ENCODE measurements around the gene ZNF655.
"Not testable (repeated sequence)": the region's sequence is repeated elsewhere in the genome, so short reads cannot be mapped to it uniquely, and the experiment has no call there.

The ZNF655 gene

DNA sequence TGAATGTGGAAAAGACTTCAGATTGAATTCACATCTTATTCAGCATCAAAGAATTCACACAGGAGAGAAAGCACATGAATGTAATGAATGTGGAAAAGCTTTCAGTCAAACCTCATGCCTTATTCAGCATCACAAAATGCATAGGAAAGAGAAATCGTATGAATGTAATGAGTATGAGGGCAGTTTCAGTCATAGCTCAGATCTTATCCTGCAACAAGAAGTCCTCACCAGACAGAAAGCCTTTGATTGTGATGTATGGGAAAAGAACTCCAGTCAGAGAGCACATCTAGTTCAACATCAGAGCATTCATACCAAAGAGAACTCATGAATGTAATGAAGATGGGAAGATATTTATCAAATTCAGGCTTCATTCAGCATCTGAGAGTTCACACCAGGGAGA lies 14.8 kb downstream of the ZNF655 start:
- Histone ChIP-seq H3K27me3 (no peaks in the 10 kb centered on the region), H3K4me1 (no peaks in the 10 kb centered on the region), H3K4me3 (no peak overlapping the region), H3K27ac (no peak overlapping the region), H3K9me3 (no peaks in the 10 kb centered on the region), H3K36me3 (peaks cover 34 to 52% (median 46%) of the 10 kb centered on the region in 3 donors)
- TF ChIP-seq CTCF (IDR thresholded peaks at IDR 0.05) = no peak
- intact Hi-C loops (cut with DNase I; ENCODE audit: low total_unique reads) = no loop called here
- no peak for DNase-seq

DNA sequence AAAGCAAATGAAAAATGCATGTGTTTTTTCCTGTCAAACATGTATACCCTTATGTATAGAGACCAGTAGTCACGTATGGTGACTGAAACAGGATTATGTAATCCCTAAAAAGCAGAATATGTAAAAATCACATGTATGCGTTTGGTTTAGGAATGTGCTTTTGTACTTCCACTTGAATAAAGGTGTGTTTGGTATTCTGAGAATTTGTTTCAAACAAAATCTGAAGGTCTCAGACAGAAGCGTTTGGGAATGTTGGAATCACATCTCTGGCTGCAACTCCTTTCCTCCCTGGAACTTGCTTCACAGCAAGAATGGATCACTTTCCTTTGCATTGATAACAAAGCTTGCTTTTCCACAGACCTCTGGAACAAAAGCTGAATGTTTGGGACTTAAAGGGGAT lies 17.8 kb downstream of the ZNF655 start:
- peaks cover 0 to 11% (median 4%) of the 10 kb centered on the region in 4 donors for H3K4me1 ChIP-seq
- intact Hi-C loops (cut with DNase I; ENCODE audit: low total_unique reads) = no loop called here
- no peak for DNase-seq
- no peaks in the 10 kb centered on the region for H3K9me3 ChIP-seq
- H3K4me3 ChIP-seq = no peak overlapping the region
- no peak for TF ChIP-seq CTCF (IDR thresholded peaks at IDR 0.05)
- H3K36me3 ChIP-seq = peaks cover 19 to 26% (median 22%) of the 10 kb centered on the region in 3 donors
- no peaks in the 10 kb centered on the region for H3K27me3 ChIP-seq
- H3K27ac ChIP-seq = no peak overlapping the region

DNA sequence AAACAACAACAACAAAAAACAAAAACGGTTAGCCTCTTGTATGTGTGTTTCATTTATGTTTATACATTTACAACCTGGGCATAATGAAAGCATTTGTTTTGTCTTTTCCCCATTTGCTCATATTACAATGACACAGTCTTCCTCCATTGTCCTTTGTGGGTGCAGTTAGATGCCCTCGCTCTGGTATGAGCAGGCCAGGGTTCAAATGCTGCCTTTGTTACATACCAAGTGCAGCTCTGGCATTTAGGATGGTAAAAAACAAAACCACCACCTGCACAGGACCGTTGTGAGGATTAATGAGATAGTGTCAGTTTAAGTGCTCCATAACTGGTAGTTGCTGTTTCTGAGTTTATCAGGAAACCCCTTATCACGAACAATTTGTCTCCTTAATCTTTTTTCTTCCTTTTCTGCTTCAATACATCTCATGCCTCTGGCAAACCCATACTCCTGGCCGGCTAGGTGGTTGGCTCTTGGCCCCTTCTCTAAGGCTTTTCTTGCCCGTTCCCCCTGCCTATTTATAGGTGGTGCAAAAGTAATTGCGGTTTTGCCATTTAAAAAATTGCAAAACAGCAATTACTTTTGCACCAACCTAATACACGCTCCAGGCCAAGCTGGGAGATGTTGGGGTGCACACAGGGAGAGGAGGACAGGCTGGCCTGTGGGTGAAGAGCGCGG lies 21.0 kb downstream of the ZNF655 start:
- TF ChIP-seq CTCF (IDR thresholded peaks at IDR 0.05) = no peak
- Histone ChIP-seq H3K27me3 (no peaks in the 10 kb centered on the region), H3K27ac (no peak overlapping the region), H3K36me3 (no peaks in the 10 kb centered on the region), H3K4me3 (peak overlapping the region; percentile 53 to 70), H3K4me1 (peaks cover 0 to 11% (median 4%) of the 10 kb centered on the region in 4 donors), H3K9me3 (no peaks in the 10 kb centered on the region)
- no peak for DNase-seq
- intact Hi-C loops (cut with DNase I; ENCODE audit: low total_unique reads) = no loop called here

DNA sequence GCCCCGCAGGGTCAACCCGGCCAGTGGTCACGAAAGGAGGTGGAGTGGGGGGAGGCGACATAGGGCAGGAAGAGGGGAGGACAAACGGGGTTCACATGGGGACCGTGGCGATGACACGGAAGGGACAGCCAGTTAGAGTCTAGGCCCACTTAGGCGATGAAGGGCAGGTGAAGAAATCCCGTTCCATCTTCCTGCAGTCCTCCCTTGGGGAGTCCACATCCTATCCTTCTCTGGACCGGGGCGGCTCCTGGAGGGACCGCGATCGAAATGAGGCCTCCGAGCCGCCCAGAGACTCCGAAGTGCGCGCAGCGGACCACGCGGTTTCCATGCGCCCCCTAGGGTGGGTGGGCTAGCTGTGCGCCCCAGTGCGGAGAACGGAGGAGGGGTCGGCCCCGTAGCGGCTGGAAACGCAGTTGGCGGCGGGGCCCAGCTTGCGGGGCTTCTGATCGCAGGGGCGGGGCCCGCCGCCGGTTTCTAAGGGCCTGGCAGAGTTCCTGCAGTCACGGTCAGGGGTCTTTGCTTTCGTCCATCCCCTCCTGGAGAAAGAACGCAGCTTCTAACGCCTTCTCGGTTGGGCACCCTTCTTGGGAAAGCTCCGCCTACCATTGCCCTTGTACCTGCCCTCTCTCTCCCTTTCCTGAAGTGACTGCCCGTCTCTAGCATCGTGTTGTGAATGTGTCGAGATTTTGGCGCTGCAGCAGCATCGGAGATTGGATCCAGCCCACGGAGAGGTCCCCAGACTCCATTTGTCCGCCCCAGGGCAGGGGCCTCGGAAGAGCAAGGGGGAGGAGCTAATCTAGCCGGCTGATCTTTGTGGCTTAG lies 21.7 kb downstream of the ZNF655 start:
- intact Hi-C loops (cut with DNase I; ENCODE audit: low total_unique reads) = no loop called here
- H3K27me3 ChIP-seq = no peaks in the 10 kb centered on the region
- peak overlapping the region; percentile 32 to 40 for H3K27ac ChIP-seq
- peak in 1 of 2 experiments; percentile 6 for TF ChIP-seq CTCF (IDR thresholded peaks at IDR 0.05)
- no peak for DNase-seq
- H3K4me1 ChIP-seq = peaks cover 0 to 11% (median 4%) of the 10 kb centered on the region in 4 donors
- H3K36me3 ChIP-seq = no peaks in the 10 kb centered on the region
- H3K9me3 ChIP-seq = no peaks in the 10 kb centered on the region
- peak overlapping the region; percentile 53 to 70 for H3K4me3 ChIP-seq

GRCh38 chr7:99580778-99581332 lies 22.4 kb downstream of the ZNF655 start:
- DNase-seq; H3K27me3 ChIP-seq; H3K9me3 ChIP-seq; intact Hi-C loops (cut with DNase I; ENCODE audit: low total_unique reads); H3K36me3 ChIP-seq: not testable (repeated sequence)
- peaks cover 0 to 11% (median 4%) of the 10 kb centered on the region in 4 donors for H3K4me1 ChIP-seq
- H3K27ac ChIP-seq = peak overlapping the region in 1 of 2 donors; percentile 32
- peak overlapping the region; percentile 53 to 70 for H3K4me3 ChIP-seq

DNA sequence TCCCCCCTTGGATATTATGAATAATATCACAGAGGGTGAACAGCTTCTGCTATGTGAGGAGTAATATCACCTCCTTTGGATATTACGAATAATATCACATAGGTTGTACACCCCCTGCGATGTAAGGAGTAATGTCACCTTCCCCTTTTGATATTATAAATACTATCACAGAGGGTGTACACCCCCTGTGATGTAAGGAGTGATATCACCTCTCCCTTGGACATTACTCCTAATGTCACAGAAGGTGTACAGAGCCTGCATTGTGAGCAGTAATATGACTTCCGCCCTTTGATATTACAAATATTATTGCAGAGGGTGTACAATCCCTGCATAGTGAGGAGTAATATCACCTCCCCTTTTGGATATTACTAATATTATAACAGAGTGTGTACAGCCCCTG lies 30.4 kb downstream of the ZNF655 start:
- no peaks in the 10 kb centered on the region for H3K4me1 ChIP-seq
- no peaks in the 10 kb centered on the region for H3K9me3 ChIP-seq
- H3K4me3 ChIP-seq = no peak overlapping the region
- no peak for TF ChIP-seq CTCF (IDR thresholded peaks at IDR 0.05)
- peaks cover 0 to 7% of the 10 kb centered on the region in 2 donors for H3K27me3 ChIP-seq
- intact Hi-C loops (cut with DNase I; ENCODE audit: low total_unique reads) = no loop called here
- H3K27ac ChIP-seq = no peak overlapping the region
- no peak for DNase-seq
- H3K36me3 ChIP-seq = no peaks in the 10 kb centered on the region
